HepG2 (cell line): ENCODE results near the gene PKLR. TPM values are rescaled to one million over a fixed set of nuclear protein-coding genes. Genes with fewer than 3 reads are reported as not detected.

Source experiments
- ATAC-seq: fragments of 200-7000 bp; cut with Tn5 transposase; 3 replicates; pipeline ENCODE4 v1.9.1; 2020; ENCODE audit warnings: mild to moderate bottlenecking, moderate library complexity
- BruUV-seq: library from RNA; stranded (reverse); fragments of 400-500 nt; replicated peaks from 2 replicates; lab custom pipeline; 2021; lab: Mats Ljungman, UMichigan
- CTCF ChIA-PET: fragments of 300-600 bp; formaldehyde crosslinking; extraction: SDS; loops from one replicate; lab custom pipeline; 2021; ENCODE audit warnings: low total read pairs, inconsistent platforms, low intra/inter-chr PET ratio; lab: Yijun Ruan, JAX
- POLR2A ChIA-PET: fragments of 350-600 bp; sonication (Branson Sonifier 250); formaldehyde crosslinking; loops from one replicate; lab custom pipeline; 2020; ENCODE audit warnings: antibody characterized with exemption, inconsistent platforms; lab: Yijun Ruan, JAX
- DNase-seq: peaks from one replicate; pipeline ENCODE4 v3.0.0-alpha.2; 2015; ENCODE audit warnings: low spot score
- FAIRE-seq: peaks from 3 replicates; lab custom pipeline; 2011; peaks lifted over from hg19 to GRCh38; lab: Jason Lieb, UNC
- H2AFZ ChIP-seq: one replicate; pipeline ENCODE4 v1.6.1; 2011; ENCODE audit warnings: low read length, inconsistent platforms
- H3K27ac ChIP-seq: fragments of 300-600 bp; 3 replicates; pipeline ENCODE4 v1.8.0; 2011; ENCODE audit warnings: mixed run types, mild to moderate bottlenecking, mixed read lengths, low read length, inconsistent platforms; ENCODE audit not compliant: insufficient read depth; ENCODE audit errors: extremely low read length
- H3K27me3 ChIP-seq, 2 experiments: fragments of 200-600 bp in 1 of 2; 2 replicates in 1 of 2; 3 replicates in 1 of 2; pipeline versions ENCODE4 v1.6.0 to v1.8.0; 2011; ENCODE audit warnings: low read length in 2 of 2, mild to moderate bottlenecking in 2 of 2, moderate library complexity in 2 of 2, inconsistent platforms in 1 of 2; ENCODE audit not compliant: insufficient read depth in 2 of 2, control insufficient read depth in 1 of 2
- H3K36me3 ChIP-seq, 2 experiments: fragments of 200-600 bp in 1 of 2; replicated peaks in 1 of 2; 2 replicates in 1 of 2; 3 replicates in 1 of 2; pipeline versions ENCODE4 v1.5.1 to v1.8.0; 2011; ENCODE audit warnings: low read length in 2 of 2, inconsistent platforms in 1 of 2; ENCODE audit not compliant: insufficient read depth in 2 of 2, control insufficient read depth in 1 of 2
- H3K4me1 ChIP-seq: 2 replicates; pipeline ENCODE4 v1.5.1; 2012; ENCODE audit warnings: low read length, inconsistent platforms; ENCODE audit not compliant: insufficient read depth
- H3K4me2 ChIP-seq: 2 replicates; pipeline ENCODE4 v1.6.0; 2011; ENCODE audit warnings: low read depth, low read length, inconsistent platforms
- H3K4me3 ChIP-seq, 3 experiments: fragments of 200-600 bp in 1 of 3; sonication (generic), shearing (Covaris generic) in 1 of 3; replicated peaks in 1 of 3; 2 replicates each; pipeline ENCODE4 v1.5.1; 2011 to 2016; ENCODE audit warnings: low read length in 3 of 3, inconsistent platforms in 2 of 3, low read depth in 2 of 3, mild to moderate bottlenecking in 2 of 3, control low read depth in 1 of 3, mixed read lengths in 1 of 3; ENCODE audit not compliant: insufficient read depth in 1 of 3
- H3K79me2 ChIP-seq: one replicate; pipeline ENCODE4 v1.6.1; 2011; ENCODE audit warnings: low read length, inconsistent platforms; ENCODE audit not compliant: insufficient read depth
- H3K9ac ChIP-seq: 2 replicates; pipeline ENCODE4 v1.6.0; 2011; ENCODE audit warnings: mild to moderate bottlenecking, low read depth, low read length, inconsistent platforms; ENCODE audit not compliant: insufficient read depth
- H3K9me3 ChIP-seq: 2 replicates; pipeline ENCODE4 v1.5.1; 2012; ENCODE audit warnings: mild to moderate bottlenecking, low read length
- H4K20me1 ChIP-seq: 2 replicates; pipeline ENCODE4 v1.6.0; 2011; ENCODE audit warnings: inconsistent platforms, mild to moderate bottlenecking, low read length, moderate library complexity; ENCODE audit not compliant: insufficient read depth
- EEA1 ChIP-seq: sonication (generic); formaldehyde crosslinking; IDR thresholded peaks from 2 replicates; pipeline ENCODE4 v1.5.1; 2020; ENCODE audit warnings: mild to moderate bottlenecking, missing genetic modification reagents, borderline replicate concordance
- ELF1 ChIP-seq: sonication (generic); formaldehyde crosslinking; IDR thresholded peaks from 2 replicates; pipeline ENCODE4 v1.4.0; 2020; ENCODE audit warnings: missing genetic modification reagents
- GATAD1 ChIP-seq: IDR thresholded peaks from 2 replicates; pipeline ENCODE4 v1.6.1; 2016; ENCODE audit warnings: missing genetic modification reagents, missing compliant biosample characterization
- IKZF1 ChIP-seq: fragments of 450-650 bp; IDR thresholded peaks from 2 replicates; pipeline ENCODE4 v1.7.1; 2016
- MEF2D ChIP-seq: sonication (generic); formaldehyde crosslinking; IDR thresholded peaks from 2 replicates; pipeline ENCODE4 v1.5.1; 2020; ENCODE audit warnings: mild to moderate bottlenecking, missing genetic modification reagents
- MTA1 ChIP-seq: sonication (generic); formaldehyde crosslinking; IDR thresholded peaks from 2 replicates; pipeline ENCODE4 v1.4.0; 2020; ENCODE audit warnings: missing genetic modification reagents, mild to moderate bottlenecking, borderline replicate concordance
- MYC ChIP-seq: sonication (generic); formaldehyde crosslinking; IDR thresholded peaks from 2 replicates; pipeline ENCODE4 v1.9.0; 2021; ENCODE audit warnings: missing genetic modification reagents, borderline replicate concordance
- PAF1 ChIP-seq: IDR thresholded peaks from 2 replicates; pipeline ENCODE4 v1.6.1; 2016; ENCODE audit warnings: missing genetic modification reagents, missing compliant biosample characterization
- TEAD2 ChIP-seq: sonication (generic); formaldehyde crosslinking; IDR thresholded peaks from 2 replicates; pipeline ENCODE4 v1.9.0; 2021; ENCODE audit warnings: missing genetic modification reagents
- TGIF2 ChIP-seq: IDR thresholded peaks from 2 replicates; pipeline ENCODE4 v1.6.1; 2016; ENCODE audit warnings: control low read depth, missing compliant biosample characterization
- ZBTB38 ChIP-seq: sonication (generic); formaldehyde crosslinking; IDR thresholded peaks from 2 replicates; pipeline ENCODE4 v1.5.1; 2020; ENCODE audit warnings: mild to moderate bottlenecking, missing genetic modification reagents
- ZNF333 ChIP-seq: sonication (generic); formaldehyde crosslinking; IDR thresholded peaks from 2 replicates; pipeline ENCODE4 v1.4.0; 2020; ENCODE audit warnings: mild to moderate bottlenecking, missing genetic modification reagents, borderline replicate concordance
- ZNF567 ChIP-seq: sonication (generic); formaldehyde crosslinking; IDR thresholded peaks from 2 replicates; pipeline ENCODE4 v1.8.1; 2023; ENCODE audit warnings: mild to moderate bottlenecking, missing genetic modification reagents, borderline replicate concordance
- ZNF776 ChIP-seq: sonication (generic); formaldehyde crosslinking; IDR thresholded peaks from 2 replicates; pipeline ENCODE4 v1.4.0; 2020; ENCODE audit warnings: mild to moderate bottlenecking, missing genetic modification reagents
- WGBS: methylation state at CpG from one replicate; pipeline ENCODE4 v1.1.6; 2017; ENCODE audit warnings: low lambda C conversion rate; 5-methylcytosine and 5-hydroxymethylcytosine counted together
- in situ Hi-C: cut with HindIII; loops from 2 replicates; pipeline ENCODE4 v1.10.0; 2017; ENCODE audit warnings: low pct_unique_long_range_greater_than_20kb; ENCODE audit not compliant: extremely low pct_ligation_motif_present
- intact Hi-C: fragments of 100-400 bp; cut with micrococcal nuclease; formaldehyde crosslinking; loops from one replicate; pipeline ENCODE4 v1.10.0; 2022; ENCODE audit not compliant: unreplicated experiment
- polyA plus RNA-seq, 8 experiments: library from polyadenylated mRNA; depleted of rRNA in 3 of 8; stranded (reverse) in 7 of 8; unstranded in 1 of 8; fragments of >200 nt; fragmentation: Illumina TruSeq in 4 of 8; extraction: Trizol in 4 of 8; gene quantifications; 2 replicates each; pipeline versions ENCODE4 v1.2.1 to v1.2.3, GENCODE V29; 2011 to 2016; ENCODE audit warnings: low read depth in 4 of 8, missing spikeins in 1 of 8, mixed read lengths in 1 of 8; ENCODE audit not compliant: insufficient read depth in 1 of 8
- total RNA-seq, 5 experiments: library from RNA; depleted of rRNA; stranded (reverse); fragments of >200 nt; fragmentation: Illumina TruSeq; extraction: Trizol; gene quantifications; 2 replicates each; pipeline ENCODE4 v1.2.3, GENCODE V29; 2016; ENCODE audit warnings: low read depth in 1 of 5
- TF ChIP-seq, protein P1 (sequence below): IDR thresholded peaks from 2 replicates; pipeline ENCODE4 v1.6.1; 2016; ENCODE audit warnings: missing biosample characterization, missing genetic modification reagents, low read depth
- TF ChIP-seq, protein P2 (sequence below): sonication (generic); formaldehyde crosslinking; IDR thresholded peaks from 2 replicates; pipeline ENCODE4 v1.5.1; 2020; ENCODE audit warnings: missing genetic modification reagents, mild to moderate bottlenecking, borderline replicate concordance
- TF ChIP-seq, protein P3 (sequence below): sonication (generic); formaldehyde crosslinking; conservative IDR thresholded peaks from 2 replicates; pipeline ENCODE4 v1.4.0; 2020; ENCODE audit warnings: mild to moderate bottlenecking, missing genetic modification reagents, moderate library complexity

The PKLR gene
- total and polyA plus RNA-seq, 2 of the 13 experiments (the other 11 are each of a cell fraction or from before 2014, with no cell fraction given), result 10.3 to 29.3 TPM

DNA sequence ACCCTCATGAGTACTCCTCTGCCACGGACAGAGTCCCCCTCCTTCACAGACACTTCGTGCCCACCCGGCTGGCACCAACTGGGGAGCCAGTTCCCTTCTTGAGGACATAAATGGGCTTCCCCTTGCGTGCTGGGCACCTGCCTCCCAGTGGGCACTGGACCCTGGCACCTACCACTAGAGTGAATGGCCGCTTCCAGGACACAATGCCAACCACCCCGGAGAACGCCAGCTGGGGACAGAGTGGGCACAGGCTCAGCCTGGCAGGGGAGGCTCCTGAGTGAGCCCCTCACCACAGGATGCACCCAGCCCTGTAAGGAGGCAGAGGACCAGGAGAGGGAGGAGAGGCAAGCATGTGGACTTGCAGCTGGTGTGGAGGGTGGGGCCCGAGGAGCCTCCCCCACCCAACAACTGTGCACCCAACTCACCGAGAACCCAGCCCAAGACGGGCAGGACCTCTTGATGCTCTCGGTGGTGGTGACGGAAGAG is 47.0 kb downstream of the PKLR start:
- peaks cover 45% of the 10 kb centered on the region for H3K4me1 ChIP-seq
- 42% methylated on average over 6 of the region's 12 CpGs for WGBS
- no peaks in the 10 kb centered on the region for H3K27me3 ChIP-seq
- H3K27ac ChIP-seq, result peak overlapping the region; percentile 4
- no peaks in the 10 kb centered on the region for H3K9me3 ChIP-seq
- CTCF ChIA-PET, result no interaction called here
- no TSS peak for BruUV-seq
- no peak for FAIRE-seq
- POLR2A ChIA-PET, result interaction anchor here (1.3 kb wide), 1 partner anchor 54 kb away, joined by 9 read pairs; the partner anchor contains the start of gene FDPS
- H3K9ac ChIP-seq, result peak overlapping the region; percentile 72
- in situ Hi-C loops (loop anchor here (10.0 kb wide), 1 partner anchor 51 kb away; the partner anchor contains the start of genes FDPS and PKLR), intact Hi-C loops (no loop called here)
- H4K20me1 ChIP-seq, result no peaks in the 10 kb centered on the region
- no peak overlapping the region for H2AFZ ChIP-seq
- peak overlapping the region; percentile 99 for H3K4me2 ChIP-seq
- no peak for ATAC-seq
- H3K4me3 ChIP-seq, result peak overlapping the region; percentile 61 to 83 (median 72)
- no peak for DNase-seq
- H3K79me2 ChIP-seq, result peaks cover 8% of the 10 kb centered on the region
- H3K36me3 ChIP-seq, result peaks cover 3 to 6% of the 10 kb centered on the region in 2 experiments; a peak in 2 of 5 replicates
- TF ChIP-seq ZNF333 (0 out of 2 replicates have a peak, but pooled peaks have one; percentile 64), ELF1 (no peak), ZNF567 (CRISPR knock-in tag) (no peak), MTA1 (0 out of 2 replicates have a peak, but pooled peaks have one; percentile 12), MEF2D (CRISPR knock-in tag) (no peak), GATAD1 (no peak), ZBTB38 (CRISPR knock-in tag) (no peak), PAF1 (CRISPR knock-in tag) (no peak), ZNF776 (0 out of 2 replicates have a peak, but pooled peaks have one; percentile 59), TGIF2 (CRISPR knock-in tag) (no peak), MYC (CRISPR knock-in tag) (0 out of 2 replicates have a peak, but pooled peaks have one; percentile 20), IKZF1 (no peak), TEAD2 (CRISPR knock-in tag) (no peak), EEA1 (no peak)
- TF ChIP-seq, protein P1, sequence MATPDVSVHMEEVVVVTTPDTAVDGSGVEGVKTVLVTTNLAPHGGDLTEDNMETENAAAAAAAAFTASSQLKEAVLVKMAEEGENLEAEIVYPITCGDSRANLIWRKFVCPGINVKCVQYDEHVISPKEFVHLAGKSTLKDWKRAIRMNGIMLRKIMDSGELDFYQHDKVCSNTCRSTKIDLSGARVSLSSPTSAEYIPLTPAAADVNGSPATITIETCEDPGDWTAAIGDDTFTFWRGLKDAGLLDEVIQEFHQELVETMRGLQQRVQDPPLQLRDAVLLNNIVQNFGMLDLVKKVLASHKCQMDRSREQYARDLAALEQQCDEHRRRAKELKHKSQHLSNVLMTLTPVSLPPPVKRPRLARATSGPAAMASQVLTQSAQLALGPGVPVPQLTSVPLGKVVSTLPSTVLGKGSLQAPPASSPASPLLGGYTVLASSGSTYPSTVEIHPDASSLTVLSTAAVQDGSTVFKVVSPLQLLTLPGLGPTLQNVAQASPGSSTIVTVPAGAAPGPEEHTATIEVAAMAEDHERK (CRISPR knock-in tag), result no peak
- TF ChIP-seq, protein P2, sequence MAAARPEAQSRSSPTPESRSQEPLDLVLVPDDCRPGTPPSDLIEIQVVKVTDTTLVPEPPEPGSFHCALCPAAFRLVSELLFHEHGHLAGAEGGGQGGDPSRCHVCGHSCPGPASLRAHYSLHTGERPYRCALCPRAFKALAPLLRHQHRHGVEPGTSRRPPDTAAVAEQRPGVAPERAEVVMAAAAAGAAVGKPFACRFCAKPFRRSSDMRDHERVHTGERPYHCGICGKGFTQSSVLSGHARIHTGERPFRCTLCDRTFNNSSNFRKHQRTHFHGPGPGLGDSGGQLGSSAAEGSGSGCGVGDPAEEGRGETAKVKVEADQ (CRISPR knock-in tag), result no peak
- TF ChIP-seq, protein P3, sequence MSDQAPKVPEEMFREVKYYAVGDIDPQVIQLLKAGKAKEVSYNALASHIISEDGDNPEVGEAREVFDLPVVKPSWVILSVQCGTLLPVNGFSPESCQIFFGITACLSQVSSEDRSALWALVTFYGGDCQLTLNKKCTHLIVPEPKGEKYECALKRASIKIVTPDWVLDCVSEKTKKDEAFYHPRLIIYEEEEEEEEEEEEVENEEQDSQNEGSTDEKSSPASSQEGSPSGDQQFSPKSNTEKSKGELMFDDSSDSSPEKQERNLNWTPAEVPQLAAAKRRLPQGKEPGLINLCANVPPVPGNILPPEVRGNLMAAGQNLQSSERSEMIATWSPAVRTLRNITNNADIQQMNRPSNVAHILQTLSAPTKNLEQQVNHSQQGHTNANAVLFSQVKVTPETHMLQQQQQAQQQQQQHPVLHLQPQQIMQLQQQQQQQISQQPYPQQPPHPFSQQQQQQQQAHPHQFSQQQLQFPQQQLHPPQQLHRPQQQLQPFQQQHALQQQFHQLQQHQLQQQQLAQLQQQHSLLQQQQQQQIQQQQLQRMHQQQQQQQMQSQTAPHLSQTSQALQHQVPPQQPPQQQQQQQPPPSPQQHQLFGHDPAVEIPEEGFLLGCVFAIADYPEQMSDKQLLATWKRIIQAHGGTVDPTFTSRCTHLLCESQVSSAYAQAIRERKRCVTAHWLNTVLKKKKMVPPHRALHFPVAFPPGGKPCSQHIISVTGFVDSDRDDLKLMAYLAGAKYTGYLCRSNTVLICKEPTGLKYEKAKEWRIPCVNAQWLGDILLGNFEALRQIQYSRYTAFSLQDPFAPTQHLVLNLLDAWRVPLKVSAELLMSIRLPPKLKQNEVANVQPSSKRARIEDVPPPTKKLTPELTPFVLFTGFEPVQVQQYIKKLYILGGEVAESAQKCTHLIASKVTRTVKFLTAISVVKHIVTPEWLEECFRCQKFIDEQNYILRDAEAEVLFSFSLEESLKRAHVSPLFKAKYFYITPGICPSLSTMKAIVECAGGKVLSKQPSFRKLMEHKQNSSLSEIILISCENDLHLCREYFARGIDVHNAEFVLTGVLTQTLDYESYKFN (CRISPR knock-in tag), result no peak
